Measurements from ENCODE around the gene MINDY1. TPM values are rescaled to one million over a fixed set of nuclear protein-coding genes. Genes with fewer than 3 reads are reported as not detected.

Gene MINDY1
- total RNA-seq, 4 donors from 2014 or later = 28.5 to 36.6 (median 30.8) TPM

- WGBS, 2 donors = 80 to 95% methylated on average over 1 of the region's 1 CpG
- no peak overlapping the region for H3K4me3 ChIP-seq (ENCODE audit: low read depth, poor library complexity, severe bottlenecking)
- TF ChIP-seq CTCF (IDR thresholded peaks at IDR 0.05) (no peak), POLR2A (IDR thresholded peaks at IDR 0.05) (no peak)
- no peak for DNase-seq (ENCODE audit: low spot score in 2 of 2)
- intact Hi-C loops (cut with DNase I; ENCODE audit: low total_unique reads) = no loop called here
Observed at GRCh38 chr1:151043163-151043562, 36.5 kb upstream of the MINDY1 start.

- H3K4me3 ChIP-seq (ENCODE audit: low read depth, poor library complexity, severe bottlenecking) = no peak overlapping the region
- no peak for DNase-seq (ENCODE audit: low spot score in 2 of 2)
- intact Hi-C loops (cut with DNase I; ENCODE audit: low total_unique reads) = no loop called here
- 90 to 93% methylated on average over 3 of the region's 3 CpGs for WGBS, 2 donors
- TF ChIP-seq CTCF (IDR thresholded peaks at IDR 0.05) (no peak), POLR2A (IDR thresholded peaks at IDR 0.05) (no peak)
Observed at GRCh38 chr1:151039521-151039920, 32.8 kb upstream of the MINDY1 start.

GRCh38 chr1:151037032-151037431, 30.3 kb upstream of the MINDY1 start:
- intact Hi-C loops (cut with DNase I; ENCODE audit: low total_unique reads) = no loop called here
- H3K4me3 ChIP-seq (ENCODE audit: low read depth, poor library complexity, severe bottlenecking) = no peak overlapping the region
- no peak for DNase-seq (ENCODE audit: low spot score in 2 of 2)
- TF ChIP-seq CTCF (IDR thresholded peaks at IDR 0.05) (no peak), POLR2A (IDR thresholded peaks at IDR 0.05) (no peak)
- WGBS, 2 donors = 38 to 50% methylated on average over 6 of the region's 6 CpGs

- TF ChIP-seq POLR2A (IDR thresholded peaks at IDR 0.05) = no peak
- TF ChIP-seq CTCF (IDR thresholded peaks at IDR 0.05) = no peak
- H3K4me3 ChIP-seq (ENCODE audit: low read depth, poor library complexity, severe bottlenecking) = no peak within 1 kb of the TSS
- intact Hi-C loops (cut with DNase I; ENCODE audit: low total_unique reads) = no loop called here
- WGBS, 2 donors = 28 to 36% methylated on average over 2 of the region's 2 CpGs
- DNase-seq (ENCODE audit: low spot score in 2 of 2) = no peak
Observed at GRCh38 chr1:151036356-151036755, 29.7 kb upstream of the MINDY1 start, which contains the start of gene BNIPL. Gene BNIPL, plus strand, starts transcription at chr1:151036586. Its CDS starts 140 bp downstream, at chr1:151036726.

- TF ChIP-seq POLR2A (IDR thresholded peaks at IDR 0.05) = no peak
- TF ChIP-seq CTCF (IDR thresholded peaks at IDR 0.05) = no peak
- H3K4me3 ChIP-seq (ENCODE audit: low read depth, poor library complexity, severe bottlenecking) = no peak overlapping the region
- DNase-seq (ENCODE audit: low spot score in 2 of 2) = no peak
- 51 to 69% methylated on average over 3 of the region's 3 CpGs for WGBS, 2 donors
- intact Hi-C loops (cut with DNase I; ENCODE audit: low total_unique reads) = no loop called here
Observed at GRCh38 chr1:151035167-151035566, 28.5 kb upstream of the MINDY1 start.

GRCh38 chr1:151032164-151032563, 25.5 kb upstream of the MINDY1 start:
- H3K4me3 ChIP-seq (ENCODE audit: low read depth, poor library complexity, severe bottlenecking) = no peak overlapping the region
- intact Hi-C loops (cut with DNase I; ENCODE audit: low total_unique reads) = no loop called here
- no peak for DNase-seq (ENCODE audit: low spot score in 2 of 2)
- TF ChIP-seq POLR2A (IDR thresholded peaks at IDR 0.05) (no peak), CTCF (IDR thresholded peaks at IDR 0.05) (no peak)
- 97 to 98% methylated on average over 8 of the region's 8 CpGs for WGBS, 2 donors
